Endothelial cell of hepatic sinusoid (primary cell): ENCODE measurements around the gene DNAL4.
"Not testable (repeated sequence)": the region's sequence is repeated elsewhere in the genome, so short reads cannot be mapped to it uniquely, and the experiment has no call there.

Source experiments
- in situ Hi-C: cut with HindIII; loops from 2 replicates; pipeline ENCODE4 v1.10.0; 2017; ENCODE audit warnings: low sequenced_read_pairs

The DNAL4 gene

DNA sequence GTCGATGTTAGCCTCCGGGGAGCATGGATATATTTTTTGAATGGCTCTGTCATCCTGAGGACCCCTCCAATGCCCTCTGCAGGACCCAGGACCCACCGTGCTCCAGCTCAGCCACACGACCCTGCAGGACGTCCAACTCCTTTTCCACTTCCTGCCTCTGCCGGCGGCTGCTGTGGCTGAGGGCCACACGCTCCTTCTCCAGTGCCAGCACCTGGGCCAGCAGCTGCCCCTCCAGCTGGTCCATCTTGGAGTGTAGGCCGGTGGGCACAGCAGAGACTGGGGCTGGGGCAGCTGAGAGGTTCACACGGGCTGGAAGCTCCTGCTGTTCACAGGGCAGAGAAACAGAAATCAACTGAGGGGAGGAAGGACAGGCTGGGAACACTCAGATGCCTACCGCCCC is 34.2 kb upstream of the DNAL4 start:
- in situ Hi-C loops: no loop called here

- in situ Hi-C loops: no loop called here
Measured at GRCh38 chr22:38827510-38827909, 33.6 kb upstream of the DNAL4 start.

DNA sequence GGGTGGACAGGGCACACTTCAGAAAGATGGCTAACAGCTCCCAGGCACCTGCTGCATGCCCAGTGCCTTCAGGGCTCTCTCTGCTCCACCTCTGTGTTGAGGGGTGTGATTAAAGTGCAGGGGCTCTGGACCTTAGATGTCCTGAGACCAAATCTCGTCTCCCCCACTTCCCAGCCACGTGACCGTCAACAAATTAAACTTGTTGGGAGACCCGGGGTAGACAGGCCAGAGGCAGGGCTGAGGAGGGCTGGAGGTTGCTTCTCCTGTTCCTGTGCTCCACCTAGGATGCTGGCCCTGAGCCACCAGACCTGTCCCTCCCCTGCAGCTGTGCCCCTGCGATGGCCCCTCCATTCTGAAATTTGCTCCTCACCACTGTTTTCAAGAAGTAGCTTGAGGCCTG is 32.9 kb upstream of the DNAL4 start:
- in situ Hi-C loops: no loop called here

- in situ Hi-C loops: no loop called here
Measured at GRCh38 chr22:38826386-38826785, 32.4 kb upstream of the DNAL4 start.

- in situ Hi-C loops: no loop called here
Measured at GRCh38 chr22:38824585-38824984, 30.6 kb upstream of the DNAL4 start.

DNA sequence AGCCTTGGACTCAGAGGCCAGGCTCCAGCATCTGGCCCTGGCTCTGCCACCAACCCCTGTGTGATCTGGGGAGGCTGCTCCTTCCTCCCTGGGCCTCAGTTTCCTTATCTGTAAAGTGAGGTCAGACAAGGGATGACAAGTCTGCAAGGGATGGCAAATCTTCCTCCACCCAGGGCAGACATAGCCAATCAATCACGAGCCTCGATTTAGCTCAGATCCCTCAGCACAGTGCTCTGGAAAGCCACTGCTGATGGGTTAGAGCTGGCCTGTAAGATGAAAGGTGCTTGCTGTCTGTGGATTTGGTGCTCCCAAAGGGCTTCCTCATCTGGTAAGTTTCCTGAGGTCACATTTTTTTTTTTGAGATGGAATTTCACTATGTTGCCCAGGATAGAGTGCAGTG is 29.7 kb upstream of the DNAL4 start:
- in situ Hi-C loops: no loop called here

- in situ Hi-C loops: no loop called here
Measured at GRCh38 chr22:38823076-38823475, 29.1 kb upstream of the DNAL4 start.

DNA sequence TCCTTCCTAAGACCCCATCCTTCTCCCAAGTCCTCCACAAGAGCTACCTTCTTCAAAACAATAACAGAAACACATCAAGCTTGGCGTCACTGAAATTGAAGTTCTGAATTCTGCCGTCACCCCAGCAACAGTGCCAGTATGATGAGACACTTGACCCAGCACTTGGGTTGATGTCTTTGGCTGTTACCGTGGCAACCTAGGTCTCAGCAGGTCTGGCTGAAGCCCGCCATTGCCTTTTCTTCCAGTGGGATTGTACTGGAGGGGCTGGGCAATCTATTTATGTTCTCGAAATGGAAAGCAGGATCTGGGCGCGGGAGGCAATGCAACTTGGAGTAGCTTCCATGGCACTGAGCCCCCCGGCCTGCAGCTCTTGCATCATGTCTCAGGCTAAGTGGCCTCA is 26.1 kb upstream of the DNAL4 start:
- in situ Hi-C loops: no loop called here

GRCh38 chr22:38819387-38819940 is 25.5 kb upstream of the DNAL4 start:
- in situ Hi-C loops: no loop called here

DNA sequence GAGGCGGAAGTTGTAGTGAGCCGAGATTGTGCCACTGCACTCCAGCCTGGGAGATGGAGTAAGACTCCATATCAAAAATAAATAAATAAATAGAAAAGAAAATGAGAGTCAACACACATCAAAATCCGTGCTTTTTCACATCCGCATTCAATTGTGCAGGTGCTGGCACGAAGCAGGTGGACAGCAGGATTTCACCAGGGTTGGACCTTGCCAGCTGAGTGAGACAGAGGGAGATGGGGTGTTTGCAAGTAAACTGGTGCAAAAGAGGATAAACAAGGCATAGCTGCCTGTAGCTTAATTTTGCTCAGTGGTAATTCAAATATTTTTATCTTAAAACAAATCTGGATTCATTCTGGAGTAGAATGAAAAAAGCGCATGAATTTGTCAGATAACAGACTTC is 23.3 kb upstream of the DNAL4 start:
- in situ Hi-C loops: no loop called here

GRCh38 chr22:38815842-38816241 is 21.9 kb upstream of the DNAL4 start:
- in situ Hi-C loops: no loop called here

DNA sequence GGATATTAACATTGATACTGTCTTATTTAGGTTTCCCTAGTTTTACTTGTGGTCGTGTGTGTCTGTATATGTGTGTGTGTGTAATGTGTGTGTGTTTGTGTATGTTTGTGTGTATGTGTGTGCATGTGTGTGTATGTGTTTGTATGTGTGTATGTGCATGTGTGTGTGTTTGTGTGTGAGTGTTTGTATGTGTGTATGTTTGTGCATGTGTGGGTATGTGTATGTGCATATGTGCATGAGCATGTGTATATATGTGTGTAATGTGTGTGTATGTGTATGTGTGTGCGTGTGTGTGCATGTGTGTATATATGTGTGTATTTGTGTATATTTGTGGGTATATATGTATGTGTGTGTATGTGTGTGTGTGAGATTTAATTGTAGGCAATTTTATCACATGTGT is 17.3 kb upstream of the DNAL4 start:
- in situ Hi-C loops: no loop called here

GRCh38 chr22:38805041-38805593 is 11.2 kb upstream of the DNAL4 start:
- in situ Hi-C loops: not testable (repeated sequence)

- in situ Hi-C loops: no loop called here
Measured at GRCh38 chr22:38802671-38803121, 8.8 kb upstream of the DNAL4 start.

- in situ Hi-C loops: no loop called here
Measured at GRCh38 chr22:38799265-38800002, 5.5 kb upstream of the DNAL4 start.

DNA sequence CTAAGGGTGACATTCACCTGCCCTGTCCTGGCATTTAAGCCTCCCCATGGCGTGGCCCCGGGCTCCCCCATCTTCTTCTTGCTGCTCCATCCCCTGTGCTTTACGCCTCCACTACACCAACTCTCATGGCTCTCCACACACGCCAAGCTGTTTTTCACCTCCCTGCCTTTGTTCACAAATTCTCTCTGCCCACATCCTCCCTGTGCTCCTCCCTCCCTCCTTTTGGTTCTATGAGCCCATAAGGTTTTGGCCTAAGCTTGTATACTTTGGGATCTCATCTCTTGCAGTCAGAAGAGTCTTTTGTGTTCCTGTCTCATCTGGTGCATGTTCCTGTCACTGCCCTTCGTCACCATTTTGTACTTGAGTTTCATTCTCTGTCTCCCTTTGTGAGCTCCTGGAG is 4.6 kb upstream of the DNAL4 start:
- in situ Hi-C loops: no loop called here

GRCh38 chr22:38796262-38796957 is 2.5 kb upstream of the DNAL4 start:
- in situ Hi-C loops: no loop called here

GRCh38 chr22:38795569-38795968 is 1.6 kb upstream of the DNAL4 start:
- in situ Hi-C loops: no loop called here

DNA sequence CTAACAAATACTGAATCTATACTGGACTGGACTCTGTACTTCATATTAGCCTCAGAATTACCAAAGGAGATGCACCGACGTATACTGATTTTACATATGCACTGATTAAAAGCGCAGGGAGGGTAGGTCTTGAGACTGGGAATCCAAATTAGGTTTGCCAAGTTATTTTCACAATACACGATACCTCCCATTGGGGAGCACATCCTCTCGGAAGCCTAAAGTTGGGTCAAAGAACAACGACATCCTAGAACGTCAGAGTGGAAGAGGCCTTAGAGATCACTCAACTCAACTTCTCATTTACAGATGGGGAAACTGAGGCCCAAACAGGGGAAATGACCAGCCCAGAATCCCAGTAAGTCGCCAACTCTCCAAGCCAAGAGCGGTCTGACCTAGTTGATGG is 626 bp downstream of the DNAL4 start:
- in situ Hi-C loops: no loop called here

DNA sequence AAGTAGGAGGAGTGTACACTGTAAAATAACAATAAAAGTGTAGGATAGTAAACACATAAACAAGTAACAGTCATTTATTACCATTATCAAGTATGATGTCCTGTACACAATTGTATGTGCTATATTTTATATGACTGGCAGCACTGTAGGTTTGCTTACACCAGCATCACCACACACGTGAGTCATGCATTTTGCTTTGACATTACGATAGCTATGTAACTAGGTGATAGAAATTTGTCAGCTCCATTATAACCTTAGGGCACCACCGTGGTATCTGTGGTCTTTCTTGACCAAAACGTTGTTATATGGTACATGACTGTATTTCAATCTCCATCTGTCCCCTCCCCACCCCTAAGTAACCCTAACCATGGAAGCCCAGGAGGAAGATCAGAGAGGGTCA is 1.1 kb downstream of the DNAL4 start:
- in situ Hi-C loops: no loop called here

DNA sequence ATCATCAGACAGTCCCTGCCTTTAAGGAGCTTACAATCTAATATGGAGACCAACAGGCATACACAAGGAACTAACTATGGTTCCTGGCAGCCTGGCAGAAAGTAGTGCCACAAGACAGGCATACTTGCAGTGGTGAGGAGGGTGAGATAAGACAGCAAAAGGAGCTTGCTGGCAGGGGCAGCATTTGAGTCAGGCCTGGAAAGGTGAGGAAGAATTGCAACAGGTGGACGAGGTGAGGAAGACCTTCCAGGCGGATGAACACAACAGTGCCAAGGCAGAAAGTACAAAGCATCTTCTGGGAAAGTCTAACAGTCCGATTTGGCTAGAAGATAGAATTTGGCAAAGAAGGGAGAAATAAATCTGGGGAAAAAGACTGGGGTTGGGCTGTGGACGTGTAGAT is 4.3 kb downstream of the DNAL4 start:
- in situ Hi-C loops: no loop called here

GRCh38 chr22:38788846-38789245 is 5.1 kb downstream of the DNAL4 start:
- in situ Hi-C loops: no loop called here
